ENCODE measurements around the gene PRKAR1A.

PRKAR1A gene

GRCh38 chr17:68542698-68543463 lies 30.7 kb downstream of the PRKAR1A start:
- DNase-seq (ENCODE audit: low read depth): no peak

- DNase-seq (ENCODE audit: low read depth): no peak
These were observed 32.1 kb downstream of the PRKAR1A start for GRCh38 chr17:68544111-68544915.

DNA sequence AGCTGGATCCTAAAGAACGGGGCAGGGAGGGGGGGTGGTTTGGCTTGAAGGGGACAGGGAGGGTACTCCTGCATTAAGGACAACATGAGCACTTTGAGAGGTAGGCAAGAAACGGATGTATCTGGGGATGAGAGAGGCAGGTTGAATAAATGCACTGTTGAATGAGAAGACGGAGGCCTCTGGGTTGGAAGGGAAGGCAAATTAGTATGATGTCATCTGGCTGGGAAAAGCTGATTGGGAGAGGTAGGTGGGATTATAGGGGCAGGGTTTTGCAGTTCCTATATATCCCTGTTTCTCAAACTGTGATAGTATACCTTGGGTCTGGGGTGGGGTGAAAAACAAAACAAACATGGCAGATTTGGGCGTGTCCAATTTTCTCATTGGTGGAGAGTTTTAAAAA lies 44.3 kb downstream of the PRKAR1A start:
- no peak for DNase-seq (ENCODE audit: low read depth)

- DNase-seq (ENCODE audit: low read depth): no peak
These were observed 47.1 kb downstream of the PRKAR1A start for GRCh38 chr17:68559316-68559715.

- no peak for DNase-seq (ENCODE audit: low read depth)
These were observed 48.9 kb downstream of the PRKAR1A start for GRCh38 chr17:68560966-68561720.

GRCh38 chr17:68562736-68563135 lies 50.5 kb downstream of the PRKAR1A start:
- no peak for DNase-seq (ENCODE audit: low read depth)

DNA sequence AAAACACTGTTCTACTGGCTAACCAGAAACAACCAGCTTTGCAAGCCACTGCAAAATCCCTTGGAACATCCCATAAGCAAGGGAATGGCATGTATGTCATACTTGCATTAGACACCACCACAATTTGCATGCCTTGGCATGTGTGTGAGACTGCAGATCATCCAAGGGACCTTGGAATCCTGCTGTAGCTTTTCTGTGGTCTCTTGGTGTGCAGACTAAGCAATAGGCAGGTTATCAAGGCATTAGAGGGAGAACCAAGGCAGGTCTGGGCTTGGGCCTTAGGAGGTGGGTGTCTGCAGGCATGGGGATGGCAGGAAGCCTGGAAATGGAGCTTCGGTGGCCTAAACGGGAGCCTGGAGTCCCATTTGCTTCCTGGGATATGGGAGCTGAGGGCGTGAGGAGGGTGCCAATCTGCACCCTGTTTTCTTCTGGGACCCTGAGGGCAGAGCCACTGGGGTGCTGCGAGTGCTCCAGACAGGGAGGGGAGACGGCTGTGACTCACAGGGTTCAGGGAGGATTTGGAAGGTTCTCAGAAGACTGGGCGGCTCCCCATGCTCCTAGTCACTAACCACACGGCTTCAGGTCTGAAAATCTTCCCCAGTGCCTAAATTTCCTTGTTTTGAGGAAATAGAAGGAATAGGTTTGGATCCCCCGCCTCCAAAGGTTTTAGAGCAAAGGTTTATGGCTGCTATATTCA lies 52.3 kb downstream of the PRKAR1A start:
- DNase-seq (ENCODE audit: low read depth): no peak

DNA sequence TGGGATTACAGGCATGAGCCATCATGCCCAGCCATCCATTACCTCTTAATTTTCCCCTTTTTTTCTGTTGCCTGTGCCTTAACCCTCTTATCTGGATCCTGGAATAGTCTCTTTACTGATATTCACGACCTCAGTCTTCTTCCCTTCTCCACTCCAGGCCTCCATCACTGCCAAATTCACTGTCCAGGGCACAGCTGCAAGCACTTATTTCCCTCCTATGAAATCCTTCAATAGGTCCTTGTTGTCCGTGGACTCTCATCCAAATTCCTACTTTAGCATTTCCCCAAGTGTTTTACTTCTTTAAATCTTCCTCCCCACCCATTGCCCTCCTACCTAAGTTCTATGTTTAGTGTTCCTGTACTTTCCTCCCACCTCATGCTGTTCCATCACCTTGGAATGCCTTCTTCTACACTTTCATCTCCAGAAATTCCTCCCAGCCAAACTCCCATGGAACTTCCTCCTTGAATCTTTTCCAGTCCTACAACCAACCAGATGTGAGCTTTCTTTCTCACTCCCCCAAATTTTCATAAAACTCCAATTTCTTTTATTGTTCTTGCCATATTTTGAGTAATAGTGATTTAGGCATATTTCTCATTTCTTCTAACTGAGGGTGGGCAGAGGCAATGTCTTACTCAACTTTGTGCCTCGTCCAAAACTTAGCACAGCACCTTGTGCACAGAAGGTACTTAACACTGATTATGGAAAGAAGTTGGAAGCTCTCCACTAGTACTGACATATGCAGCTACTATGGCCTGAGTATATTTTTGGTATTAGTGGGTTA lies 53.6 kb downstream of the PRKAR1A start:
- DNase-seq (ENCODE audit: low read depth): no peak

DNA sequence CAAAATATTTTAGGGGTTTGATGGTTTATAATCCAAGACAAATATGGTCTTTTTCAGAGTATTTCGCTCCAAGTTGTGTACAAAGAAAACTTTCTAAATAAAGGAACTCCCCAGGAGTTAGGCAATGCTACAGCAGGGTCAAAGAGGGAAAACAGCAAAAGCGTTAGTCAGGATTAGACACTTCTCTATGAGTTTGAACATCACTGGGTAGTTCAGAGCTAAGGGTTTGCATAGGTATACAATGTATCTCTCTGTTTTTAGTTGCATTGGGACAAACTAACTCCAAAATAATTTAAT lies 54.2 kb downstream of the PRKAR1A start:
- DNase-seq (ENCODE audit: low read depth): no peak

GRCh38 chr17:68567035-68567434 lies 54.8 kb downstream of the PRKAR1A start:
- DNase-seq (ENCODE audit: low read depth): no peak

DNA sequence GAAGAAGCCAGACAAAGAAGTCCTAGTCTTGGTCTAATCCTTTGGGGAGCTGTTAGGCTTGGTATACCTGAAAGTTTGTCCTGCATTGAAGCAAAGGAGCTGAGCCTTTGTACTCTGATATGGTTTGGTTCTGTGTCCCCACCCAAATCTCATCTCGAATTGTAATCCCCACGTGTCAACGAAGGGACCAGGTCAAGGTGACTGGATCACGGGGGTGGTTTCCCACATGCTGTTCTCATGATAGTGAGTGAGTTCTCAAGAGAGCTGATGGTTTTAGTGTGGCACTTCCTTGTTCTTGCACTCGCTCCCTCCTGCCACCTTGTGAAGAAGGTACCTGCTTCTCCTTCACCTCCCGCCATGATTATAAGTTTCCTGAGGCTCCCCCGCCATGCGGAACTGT lies 55.4 kb downstream of the PRKAR1A start:
- no peak for DNase-seq (ENCODE audit: low read depth)

DNA sequence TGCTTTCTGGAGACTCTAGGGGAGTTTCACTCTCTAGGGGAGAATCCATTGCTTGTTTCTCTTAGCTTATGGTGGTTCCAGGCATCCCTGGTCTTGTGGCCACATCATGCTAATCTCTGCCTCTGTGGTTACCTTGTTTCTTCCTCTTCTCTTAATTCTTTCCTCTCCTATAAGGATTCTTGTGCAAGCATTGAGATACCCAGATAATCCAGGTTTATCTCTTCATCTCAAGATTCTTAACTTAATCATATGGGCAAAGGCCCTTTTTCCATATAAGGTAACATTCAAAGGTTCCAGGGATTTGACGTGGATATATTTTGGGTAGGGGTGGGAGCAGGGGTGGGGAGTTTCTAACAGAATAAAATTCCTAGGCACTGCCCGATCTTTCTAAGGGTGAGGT lies 56.4 kb downstream of the PRKAR1A start:
- DNase-seq (ENCODE audit: low read depth): no peak

GRCh38 chr17:68569346-68569745 lies 57.1 kb downstream of the PRKAR1A start:
- no peak for DNase-seq (ENCODE audit: low read depth)

DNA sequence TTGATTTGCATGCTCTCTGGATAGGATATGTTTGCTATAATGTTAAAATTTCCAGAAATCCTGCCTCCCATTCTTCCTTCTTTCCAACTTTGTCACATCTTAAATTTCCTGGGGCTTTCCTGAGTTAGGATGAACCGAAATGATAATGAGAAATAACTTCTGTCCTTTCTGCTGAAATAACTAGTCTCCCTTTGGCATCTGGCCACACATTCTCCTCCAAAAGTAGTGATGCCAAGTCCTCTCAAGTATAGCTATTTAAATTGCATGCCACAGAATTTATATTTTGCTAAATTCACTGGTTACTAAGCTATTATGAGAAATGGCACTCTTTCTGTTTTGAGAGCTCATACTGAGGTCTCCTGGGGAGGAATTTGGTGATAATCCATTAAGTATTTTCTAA lies 58.3 kb downstream of the PRKAR1A start:
- no peak for DNase-seq (ENCODE audit: low read depth)

GRCh38 chr17:68572138-68572842 lies 60.1 kb downstream of the PRKAR1A start:
- DNase-seq (ENCODE audit: low read depth): no peak

DNA sequence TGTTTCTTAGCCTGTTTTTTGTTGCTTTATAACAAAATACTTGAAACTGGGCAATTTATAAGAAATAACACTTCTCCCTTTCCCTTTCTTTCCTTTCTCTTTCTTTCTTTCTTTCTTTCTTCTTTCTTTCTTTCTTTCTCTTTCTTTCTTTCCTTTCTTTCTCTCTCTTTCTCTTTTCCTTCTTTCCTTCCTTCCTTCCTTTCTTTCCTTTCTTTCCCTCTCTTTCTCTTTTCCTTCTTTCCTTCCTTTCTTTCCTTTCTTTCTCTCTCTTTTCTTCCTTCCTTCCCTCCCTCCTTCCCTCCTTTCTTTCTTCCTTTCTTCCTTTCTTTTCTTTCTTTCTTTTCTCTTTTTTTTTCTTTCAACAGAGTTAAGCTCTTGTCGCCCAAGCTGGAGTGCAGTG lies 61.1 kb downstream of the PRKAR1A start:
- DNase-seq (ENCODE audit: low read depth): no peak

DNA sequence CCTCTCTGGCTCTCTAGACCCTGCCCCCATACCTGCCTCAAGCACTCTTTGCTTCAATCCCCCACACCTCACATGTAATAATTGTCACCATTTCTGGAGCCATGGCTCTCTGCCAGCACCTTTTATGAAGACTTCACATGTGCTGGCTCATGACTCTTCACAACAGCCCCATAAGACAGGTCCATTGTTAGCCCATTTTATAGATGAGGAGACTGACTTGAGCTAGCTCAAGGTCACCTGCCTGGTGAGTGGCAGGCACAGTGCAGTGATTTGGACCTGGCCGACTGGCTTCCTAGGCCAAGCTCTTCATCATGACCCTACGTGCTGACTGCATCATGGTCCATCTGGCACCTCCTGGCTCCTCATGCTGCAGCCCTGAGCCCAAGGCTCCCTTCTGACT lies 63.9 kb downstream of the PRKAR1A start:
- DNase-seq (ENCODE audit: low read depth): no peak

DNA sequence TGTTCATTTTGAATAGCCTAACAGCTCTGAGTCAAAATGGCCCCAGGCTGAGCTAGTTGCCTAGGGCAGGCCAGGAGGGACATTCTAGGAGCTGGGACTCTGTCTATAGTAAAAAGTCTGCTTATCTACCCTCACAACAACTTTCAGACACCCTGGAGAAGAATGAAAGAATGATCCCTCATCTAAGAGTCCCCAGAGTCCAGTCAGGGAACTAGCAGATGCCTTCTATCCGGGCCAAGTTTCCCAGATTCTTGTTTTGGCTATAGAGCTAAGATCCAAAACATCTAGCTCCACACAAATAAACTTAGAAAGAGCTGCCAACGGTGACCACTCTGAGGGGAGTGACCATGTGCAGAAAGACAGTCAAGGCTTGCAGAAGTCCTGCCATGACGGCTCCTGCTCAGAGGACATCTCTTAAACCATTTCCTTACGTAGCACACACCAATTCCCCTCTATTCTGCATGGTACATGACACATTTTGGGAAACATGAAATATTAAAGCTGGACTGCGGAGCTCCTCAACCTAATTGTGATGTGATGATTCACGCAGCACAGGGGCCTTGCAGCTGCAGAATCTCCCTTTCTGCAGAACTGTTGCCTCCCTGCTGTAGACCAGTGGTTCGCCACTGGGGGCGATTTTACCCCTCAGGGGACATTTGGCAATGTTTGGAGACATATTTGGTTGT lies 64.7 kb downstream of the PRKAR1A start:
- DNase-seq (ENCODE audit: low read depth): no peak

DNA sequence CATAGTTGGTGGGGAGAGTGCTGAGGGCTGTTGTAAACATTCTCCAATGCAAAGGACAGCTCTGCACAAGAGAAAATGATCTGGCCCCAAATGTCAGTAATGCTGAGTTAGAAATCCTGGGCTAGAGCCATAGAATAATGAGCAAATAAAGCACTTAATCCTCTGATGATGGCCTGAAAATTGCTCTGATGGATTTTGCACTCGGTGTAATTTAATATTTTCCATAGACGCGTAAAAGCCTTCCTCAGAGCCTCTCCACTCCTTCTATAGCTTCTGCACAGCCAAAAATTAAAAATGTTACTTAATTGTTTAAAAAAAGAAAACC lies 65.2 kb downstream of the PRKAR1A start:
- no peak for DNase-seq (ENCODE audit: low read depth)

GRCh38 chr17:68578236-68578635 lies 66.0 kb downstream of the PRKAR1A start:
- no peak for DNase-seq (ENCODE audit: low read depth)

Data from stimulated activated CD8-positive, alpha-beta memory T cell treated with anti-CD3 and anti-CD28 coated beads, Interleukin-12 subunit alpha, Interleukin-12 subunit beta, amount 100 ng/mL, for 4 hours (primary cell).